GM23338 (cell line): ENCODE results near the gene ZNRF1. TPM values are rescaled to one million over a fixed set of nuclear protein-coding genes. Genes with fewer than 3 reads are reported as not detected.

Source experiments
- ATAC-seq: fragments of 200-7000 bp; cut with Tn5 transposase; 3 replicates; pipeline ENCODE4 v1.9.1; 2020
- DNase-seq: peaks from one replicate; pipeline ENCODE4 v3.0.0-alpha.2; 2015; ENCODE audit warnings: low spot score
- H2AFZ ChIP-seq: fragments of 200-600 bp; sonication (generic); 2 replicates; pipeline ENCODE4 v1.8.0; 2016; ENCODE audit warnings: antibody characterized with exemption, mild to moderate bottlenecking, moderate library complexity
- H3F3A ChIP-seq: fragments of 200-600 bp; sonication (generic); replicated peaks from 2 replicates; pipeline ENCODE4 v1.8.0; 2017; ENCODE audit warnings: antibody characterized with exemption, mixed run types, low read depth
- H3K27ac ChIP-seq: fragments of 200-600 bp; sonication (generic); 2 replicates; pipeline ENCODE4 v1.6.1; 2016; ENCODE audit warnings: low read depth
- H3K27me3 ChIP-seq: fragments of 200-600 bp; sonication (generic); 2 replicates; pipeline ENCODE4 v1.8.0; 2016; ENCODE audit warnings: mild to moderate bottlenecking, mixed run types, moderate library complexity; ENCODE audit not compliant: insufficient read depth
- H3K36me3 ChIP-seq: fragments of 200-600 bp; sonication (generic); 2 replicates; pipeline ENCODE4 v1.8.0; 2016; ENCODE audit warnings: mild to moderate bottlenecking; ENCODE audit not compliant: insufficient read depth
- H3K4me1 ChIP-seq: fragments of 200-600 bp; sonication (generic); 2 replicates; pipeline ENCODE4 v1.8.0; 2016; ENCODE audit warnings: mild to moderate bottlenecking, moderate library complexity; ENCODE audit not compliant: insufficient read depth
- H3K4me2 ChIP-seq: fragments of 200-600 bp; sonication (generic); 2 replicates; pipeline ENCODE4 v1.7.1; 2017; ENCODE audit warnings: mixed run types
- H3K4me3 ChIP-seq: fragments of 200-600 bp; sonication (generic); 2 replicates; pipeline ENCODE4 v1.6.1; 2016; ENCODE audit warnings: mixed run types
- H3K79me2 ChIP-seq: fragments of 200-600 bp; sonication (generic); replicated peaks from 2 replicates; pipeline ENCODE4 v1.8.0; 2017; ENCODE audit warnings: mild to moderate bottlenecking; ENCODE audit not compliant: insufficient read depth
- H3K9me2 ChIP-seq: fragments of 200-600 bp; sonication (generic); 2 replicates; pipeline ENCODE4 v1.8.0; 2017; ENCODE audit not compliant: insufficient read depth
- H4K20me1 ChIP-seq: fragments of 200-600 bp; sonication (generic); replicated peaks from 2 replicates; pipeline ENCODE4 v1.8.0; 2017; ENCODE audit warnings: mild to moderate bottlenecking; ENCODE audit not compliant: insufficient read depth
- H3K27ac Mint-ChIP-seq: 2 replicates; pipeline ENCODE4 v1.8.0; 2020; ENCODE audit warnings: inconsistent platforms, mild to moderate bottlenecking, moderate library complexity, mixed read lengths
- H3K27me3 Mint-ChIP-seq: 3 replicates; pipeline ENCODE4 v1.8.0; 2022; ENCODE audit warnings: low read depth, mild to moderate bottlenecking, moderate library complexity, mixed read lengths, inconsistent platforms; ENCODE audit not compliant: insufficient read depth, poor library complexity
- H3K36me3 Mint-ChIP-seq: 3 replicates; pipeline ENCODE4 v1.8.0; 2021; ENCODE audit warnings: low read depth, mild to moderate bottlenecking, inconsistent platforms, moderate library complexity, mixed read lengths
- H3K4me1 Mint-ChIP-seq: 3 replicates; pipeline ENCODE4 v1.8.0; 2020; ENCODE audit warnings: mild to moderate bottlenecking, inconsistent platforms, mixed read lengths
- H3K4me3 Mint-ChIP-seq: 3 replicates; pipeline ENCODE4 v1.8.0; 2021; ENCODE audit warnings: moderate library complexity, mild to moderate bottlenecking, inconsistent platforms, mixed read lengths
- H3K9me3 Mint-ChIP-seq: 3 replicates; pipeline ENCODE4 v1.8.0; 2020; ENCODE audit warnings: moderate library complexity, mild to moderate bottlenecking, inconsistent platforms, mixed read lengths
- CTCF ChIP-seq, 2 experiments: fragments of 200-600 bp in 1 of 2; sonication (generic) in 1 of 2; conservative IDR thresholded peaks; 2 replicates each; pipeline versions ENCODE4 v1.5.1 to v1.6.1; 2016 to 2017; ENCODE audit warnings: antibody characterized with exemption in 2 of 2, low read depth in 2 of 2, mild to moderate bottlenecking in 2 of 2, moderate library complexity in 1 of 2
- EZH2 ChIP-seq: fragments of 200-600 bp; sonication (generic); IDR thresholded peaks from one replicate; pipeline ENCODE4 v1.8.0; 2017; ENCODE audit warnings: antibody characterized with exemption, mild to moderate bottlenecking, low read depth; ENCODE audit not compliant: unreplicated experiment
- EZH2phosphoT487 ChIP-seq: fragments of 200-600 bp; sonication (generic); IDR thresholded peaks from one replicate; pipeline ENCODE4 v1.8.1; 2018; ENCODE audit warnings: antibody characterized with exemption; ENCODE audit not compliant: unreplicated experiment
- JUNB ChIP-seq: IDR thresholded peaks from one replicate; pipeline ENCODE4 v1.6.1; 2016; ENCODE audit warnings: antibody characterized with exemption; ENCODE audit not compliant: unreplicated experiment
- NANOG ChIP-seq: IDR thresholded peaks from 2 replicates; pipeline ENCODE4 v1.6.1; 2016; ENCODE audit warnings: antibody characterized with exemption, borderline replicate concordance
- STAT1 ChIP-seq: IDR thresholded peaks from one replicate; pipeline ENCODE4 v1.6.1; 2016; ENCODE audit warnings: antibody characterized with exemption; ENCODE audit not compliant: unreplicated experiment
- ZNF114 ChIP-seq: fragments of 250-450 bp; sonication (Bioruptor Pico); IDR thresholded peaks from 2 replicates; pipeline ENCODE4 v1.5.0; 2020; ENCODE audit warnings: mild to moderate bottlenecking, moderate library complexity
- ZNF331 ChIP-seq: fragments of 250-450 bp; sonication (Bioruptor Pico); IDR thresholded peaks from 2 replicates; pipeline ENCODE4 v1.5.0; 2020; ENCODE audit warnings: low read depth, mild to moderate bottlenecking, moderate library complexity
- ZNF462 ChIP-seq: fragments of 250-450 bp; sonication (Bioruptor Pico); IDR thresholded peaks from 2 replicates; pipeline ENCODE4 v1.5.0; 2020; ENCODE audit warnings: mild to moderate bottlenecking, moderate library complexity
- polyA plus RNA-seq: library from polyadenylated mRNA; unstranded; fragments of >200 nt; fragmentation: Nextera tagmentation; extraction: Ambion mirVana; gene quantifications from 2 replicates; pipeline ENCODE4 v1.2.1, GENCODE V29; 2016
- total RNA-seq: library from RNA; depleted of rRNA; stranded (reverse); fragments of >200 nt; shearing (Covaris generic); gene quantifications from 2 replicates; pipeline ENCODE4 v1.2.3, GENCODE V29; 2014

The ZNRF1 gene
- total and polyA plus RNA-seq, 2 experiments from 2014 or later, result 22.4 to 42.1 TPM

GRCh38 chr16:75043175-75043895, 44.5 kb downstream of the ZNRF1 start:
- Mint-ChIP-seq H3K27me3 (peaks cover 1% of the 10 kb centered on the region), H3K4me3 (no peak overlapping the region), H3K27ac (no peak overlapping the region), H3K4me1 (no peaks in the 10 kb centered on the region; the same call in 2 of the 3 replicates), H3K9me3 (no peaks in the 10 kb centered on the region), H3K36me3 (peaks cover 2% of the 10 kb centered on the region; the same call in 2 of the 3 replicates)
- peaks cover 99% of the 10 kb centered on the region for H3K79me2 ChIP-seq
- TF ChIP-seq CTCF (conservative IDR thresholded peaks at IDR 0.05; ENCODE audit: low read depth in 2 of 2), result no peak
- no peak for TF ChIP-seq STAT1
- H3K27ac ChIP-seq, result no peak overlapping the region
- ATAC-seq (no peak), DNase-seq (no peak)
- peaks cover 24% of the 10 kb centered on the region for H4K20me1 ChIP-seq
- H3K27me3 ChIP-seq, result no peaks in the 10 kb centered on the region
- H3K9me2 ChIP-seq, result no peaks in the 10 kb centered on the region
- H3K4me3 ChIP-seq, result no peak overlapping the region
- no peak overlapping the region for H3K4me2 ChIP-seq
- no peaks in the 10 kb centered on the region for H3K4me1 ChIP-seq
- 0 out of 2 replicates have a peak, but pooled peaks cover 6% of the 10 kb centered on the region for H3F3A ChIP-seq
- H3K36me3 ChIP-seq, result no peaks in the 10 kb centered on the region
- H2AFZ ChIP-seq, result no peak overlapping the region

GRCh38 chr16:75044800-75045361, 46.1 kb downstream of the ZNRF1 start:
- no peaks in the 10 kb centered on the region for H3K9me3 Mint-ChIP-seq
- Histone ChIP-seq H3K27ac (no peak overlapping the region; the same call in 1 of the 2 replicates), H3K4me3 (no peak overlapping the region), H3K4me1 (no peaks in the 10 kb centered on the region), H3F3A (0 out of 2 replicates have a peak, but pooled peaks cover 7% of the 10 kb centered on the region), H3K79me2 (peaks cover 99% of the 10 kb centered on the region), H3K27me3 (no peaks in the 10 kb centered on the region), H2AFZ (no peak overlapping the region), H3K36me3 (no peaks in the 10 kb centered on the region), H4K20me1 (peaks cover 24% of the 10 kb centered on the region), H3K4me2 (no peak overlapping the region), H3K9me2 (no peaks in the 10 kb centered on the region)
- peaks cover 3% of the 10 kb centered on the region for H3K27me3 Mint-ChIP-seq
- DNase-seq (no peak), ATAC-seq (no peak)
- H3K27ac Mint-ChIP-seq, result no peak overlapping the region
- no peak overlapping the region for H3K4me3 Mint-ChIP-seq
- peaks cover 4% of the 10 kb centered on the region; the same call in 2 of the 3 replicates for H3K36me3 Mint-ChIP-seq
- no peaks in the 10 kb centered on the region; the same call in 2 of the 3 replicates for H3K4me1 Mint-ChIP-seq
- TF ChIP-seq ZNF462 (CRISPR knock-in tag) (no peak), ZNF331 (CRISPR knock-in tag) (no peak), NANOG (no peak), ZNF114 (CRISPR knock-in tag) (no peak), CTCF (conservative IDR thresholded peaks at IDR 0.05; ENCODE audit: low read depth in 2 of 2) (no peak), STAT1 (no peak), EZH2phosphoT487 (no peak), EZH2 (no peak), JUNB (no peak)
